Measurements from ENCODE around the gene DLGAP1.

DNA sequence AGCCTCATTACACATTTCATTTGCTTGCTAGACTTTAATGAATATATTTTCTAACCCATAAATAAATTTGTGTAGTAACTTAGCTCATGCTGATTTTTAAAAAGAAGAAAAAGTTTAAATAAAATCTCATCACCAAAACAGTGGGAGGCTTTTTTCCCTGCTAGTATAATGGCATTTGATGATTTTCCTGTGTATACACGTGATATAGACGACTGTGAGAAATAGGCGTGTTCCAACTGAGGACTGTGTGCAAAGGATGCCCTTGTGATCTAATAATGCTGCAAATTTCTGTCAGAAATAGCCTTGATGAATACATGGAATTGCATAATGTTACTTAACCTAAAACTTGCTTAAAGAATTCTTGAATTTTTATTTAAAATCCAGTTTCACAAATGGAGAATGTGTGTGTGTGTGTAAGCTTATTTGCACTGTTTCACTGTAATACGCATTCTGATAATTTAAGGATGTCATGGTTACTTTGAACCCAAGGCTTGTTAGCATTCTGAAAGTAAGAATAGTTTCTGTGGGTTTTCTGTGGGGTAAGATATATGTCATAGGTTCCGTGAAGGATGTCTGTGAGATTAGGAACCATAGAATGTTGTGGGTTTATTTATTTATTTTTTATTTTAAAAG lies 178.0 kb downstream of the DLGAP1 start:
- TF ChIP-seq, protein P1, sequence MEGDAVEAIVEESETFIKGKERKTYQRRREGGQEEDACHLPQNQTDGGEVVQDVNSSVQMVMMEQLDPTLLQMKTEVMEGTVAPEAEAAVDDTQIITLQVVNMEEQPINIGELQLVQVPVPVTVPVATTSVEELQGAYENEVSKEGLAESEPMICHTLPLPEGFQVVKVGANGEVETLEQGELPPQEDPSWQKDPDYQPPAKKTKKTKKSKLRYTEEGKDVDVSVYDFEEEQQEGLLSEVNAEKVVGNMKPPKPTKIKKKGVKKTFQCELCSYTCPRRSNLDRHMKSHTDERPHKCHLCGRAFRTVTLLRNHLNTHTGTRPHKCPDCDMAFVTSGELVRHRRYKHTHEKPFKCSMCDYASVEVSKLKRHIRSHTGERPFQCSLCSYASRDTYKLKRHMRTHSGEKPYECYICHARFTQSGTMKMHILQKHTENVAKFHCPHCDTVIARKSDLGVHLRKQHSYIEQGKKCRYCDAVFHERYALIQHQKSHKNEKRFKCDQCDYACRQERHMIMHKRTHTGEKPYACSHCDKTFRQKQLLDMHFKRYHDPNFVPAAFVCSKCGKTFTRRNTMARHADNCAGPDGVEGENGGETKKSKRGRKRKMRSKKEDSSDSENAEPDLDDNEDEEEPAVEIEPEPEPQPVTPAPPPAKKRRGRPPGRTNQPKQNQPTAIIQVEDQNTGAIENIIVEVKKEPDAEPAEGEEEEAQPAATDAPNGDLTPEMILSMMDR (IDR thresholded peaks at IDR 0.05; ENCODE audit: poor library complexity, severe bottlenecking) = no peak
- TF ChIP-seq EZH2 (IDR thresholded peaks at IDR 0.05; ENCODE audit: borderline replicate concordance, insufficient read depth, low read length, poor library complexity, severe bottlenecking) (no peak), POLR2AphosphoS5 (IDR thresholded peaks at IDR 0.05) (no peak)

Measured in neural cell (in vitro differentiated cells).